Subcutaneous adipose tissue (tissue), 4 donors: ENCODE data around the gene MED13L. TPM values are rescaled to one million over a fixed set of nuclear protein-coding genes. Genes with fewer than 3 reads are reported as not detected.

Experiments
- CTCF ChIP-seq: fragments of 450-650 bp; IDR thresholded peaks from one replicate; pipeline ENCODE4 v1.5.1; 2016; ENCODE audit warnings: low read depth, mild to moderate bottlenecking, control low read depth, antibody characterized with exemption, moderate library complexity
- total RNA-seq, 4 donors: library from RNA; depleted of rRNA; stranded (reverse); fragments of >200 nt; gene quantifications; one replicate each; pipeline ENCODE4 v1.1.0, GENCODE V29; 2016

MED13L gene
- total RNA-seq, 4 donors from 2014 or later = 164 to 285 (median 225) TPM

- TF ChIP-seq CTCF = no peak
Observed at GRCh38 chr12:116297224-116297834, 19.8 kb upstream of the MED13L start.

- TF ChIP-seq CTCF = no peak
Observed at GRCh38 chr12:116295327-116296263, 18.1 kb upstream of the MED13L start.

DNA sequence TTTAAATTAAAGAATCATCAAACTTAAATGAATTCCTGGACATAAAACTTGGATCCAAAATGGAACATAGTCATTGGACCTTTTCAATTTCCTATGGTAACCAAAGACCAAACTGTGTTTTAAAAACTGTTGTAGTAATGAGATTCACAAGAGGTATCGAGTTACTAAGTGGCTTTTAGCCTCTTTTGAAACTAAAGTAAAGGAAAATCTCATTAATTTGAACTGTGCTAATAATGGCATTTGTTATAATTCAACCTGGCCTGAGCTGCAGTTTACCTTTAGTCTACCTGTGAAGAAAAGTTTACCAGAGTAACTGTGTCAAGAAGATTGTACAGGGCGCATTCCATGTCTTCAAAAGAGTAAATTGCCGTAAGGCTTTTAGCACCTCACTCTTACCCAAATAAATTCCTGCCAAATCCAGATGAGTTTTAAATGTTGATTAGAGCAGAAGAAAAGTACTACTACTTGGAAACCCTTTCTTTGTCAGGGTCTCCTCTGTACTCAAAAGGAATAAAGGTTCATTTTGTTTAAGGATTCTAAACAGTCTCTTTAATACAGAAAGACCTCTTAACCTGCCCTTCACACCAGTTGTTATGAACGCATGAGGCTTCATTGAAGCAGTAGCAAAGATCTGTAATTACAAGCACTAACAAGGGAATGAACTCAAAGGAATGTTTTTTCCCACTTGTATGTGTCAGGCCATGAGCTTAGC is 17.1 kb upstream of the MED13L start:
- TF ChIP-seq CTCF = no peak

DNA sequence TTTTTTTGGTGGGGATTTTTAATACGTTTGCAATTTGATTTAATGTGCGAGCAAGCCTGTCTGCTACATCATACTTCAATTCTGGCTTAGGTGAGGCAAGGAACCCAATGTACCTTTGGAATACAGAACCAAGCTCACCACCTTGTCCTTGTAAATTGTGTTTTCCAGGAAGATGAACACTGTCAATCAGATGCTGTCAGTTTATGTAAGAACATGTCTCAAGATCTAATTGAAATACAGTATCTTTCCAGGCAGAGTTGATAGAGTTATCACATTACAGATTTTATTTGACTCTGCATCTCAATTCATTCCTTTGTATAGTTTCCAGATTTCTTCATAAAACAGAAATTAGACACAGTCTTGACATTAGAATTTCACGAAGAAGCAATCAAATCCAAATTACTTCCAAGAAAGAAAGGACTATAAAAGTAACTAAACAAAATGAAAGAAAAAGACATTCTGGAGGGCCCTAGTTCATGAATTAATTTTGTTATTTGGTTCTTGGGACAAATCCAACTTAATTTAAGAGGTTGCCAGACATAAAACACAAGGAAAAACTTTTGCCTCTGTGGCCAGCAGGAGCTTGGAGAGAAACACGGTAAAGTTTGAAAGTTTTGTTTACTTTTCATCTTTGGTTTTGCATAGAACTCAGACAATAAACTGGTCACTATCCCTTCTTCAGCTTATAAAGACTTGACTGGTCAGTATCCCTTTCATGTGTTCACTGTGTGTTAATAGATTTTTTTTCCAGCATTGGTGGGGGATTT is 16.4 kb upstream of the MED13L start:
- TF ChIP-seq CTCF = no peak

DNA sequence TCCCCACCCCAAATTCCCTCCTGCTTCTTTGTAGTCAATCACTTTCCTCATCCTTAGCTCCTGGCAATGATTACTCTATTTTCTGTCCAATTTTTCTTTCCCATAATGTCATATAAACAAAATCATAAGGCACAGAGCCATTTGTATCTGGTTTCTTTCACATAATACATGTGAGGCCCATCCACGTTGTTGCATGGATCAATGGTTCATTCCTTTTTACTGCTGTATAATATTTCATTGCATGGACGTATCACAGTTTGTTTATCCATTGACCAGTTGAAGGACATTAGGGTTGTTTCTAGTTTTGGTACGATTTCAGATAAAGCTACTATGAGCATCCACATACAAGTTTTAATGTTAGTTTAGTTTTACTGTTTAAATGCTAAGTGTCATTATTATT is 13.7 kb upstream of the MED13L start:
- no peak for TF ChIP-seq CTCF

DNA sequence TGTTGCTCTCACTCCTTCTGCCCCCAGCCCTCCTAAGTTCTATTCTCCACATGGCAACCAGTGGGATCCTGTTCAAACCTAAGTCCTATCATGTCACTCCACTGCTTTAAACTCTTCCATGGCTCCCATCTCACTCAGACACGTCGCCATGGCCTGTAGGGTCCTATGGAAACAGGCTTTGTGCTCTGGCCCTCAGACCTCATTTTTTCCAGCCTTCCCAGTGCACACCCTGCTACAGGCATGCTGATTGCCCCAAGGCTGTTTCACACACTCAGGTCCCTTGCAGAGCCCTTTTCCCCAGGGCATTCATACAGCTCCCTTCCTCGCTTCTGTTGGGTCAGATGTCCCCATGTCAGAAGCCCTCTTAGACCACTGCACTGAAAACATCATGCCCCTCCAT is 11.2 kb upstream of the MED13L start:
- TF ChIP-seq CTCF = no peak
